Activated naive CD4-positive, alpha-beta T cell treated with anti-CD3 and anti-CD28 coated beads, Interleukin-2, amount 50 U/mL, for 72 hours (primary cell): ENCODE measurements around the gene ANGPTL4. TPM values are rescaled to one million over a fixed set of nuclear protein-coding genes. Genes with fewer than 3 reads are reported as not detected.
"Not testable (repeated sequence)": the region's sequence is repeated elsewhere in the genome, so short reads cannot be mapped to it uniquely, and the experiment has no call there.

Experiments
- ATAC-seq, 2 donors: fragments of 150-1000 bp; cut with Tn5 transposase; 2 replicates each; pipeline ENCODE4 v1.10.0; 2021; ENCODE audit warnings: mild to moderate bottlenecking in 2 of 2, moderate library complexity in 2 of 2
- DNase-seq, 2 donors: peaks; one replicate each; pipeline ENCODE4 v3.0.0; 2021 to 2022; ENCODE audit warnings: low spot score in 2 of 2
- H3K27ac Mint-ChIP-seq, 2 donors: one replicate each; pipeline ENCODE4 v1.8.0; 2022; ENCODE audit warnings: mild to moderate bottlenecking in 2 of 2, mixed read lengths in 2 of 2
- H3K36me3 Mint-ChIP-seq, 2 donors: one replicate each; pipeline ENCODE4 v1.8.0; 2022; ENCODE audit warnings: mixed read lengths in 2 of 2
- H3K9me3 Mint-ChIP-seq, 2 donors: one replicate each; pipeline ENCODE4 v1.8.0; 2022; ENCODE audit warnings: mixed read lengths in 2 of 2
- total RNA-seq, 2 donors: library from RNA; stranded (reverse); gene quantifications; one replicate each; pipeline ENCODE4 v1.2.3, GENCODE V29; 2022

The ANGPTL4 gene
- total RNA-seq, 2 donors from 2014 or later = 9.5 TPM; not detected in 1

DNA sequence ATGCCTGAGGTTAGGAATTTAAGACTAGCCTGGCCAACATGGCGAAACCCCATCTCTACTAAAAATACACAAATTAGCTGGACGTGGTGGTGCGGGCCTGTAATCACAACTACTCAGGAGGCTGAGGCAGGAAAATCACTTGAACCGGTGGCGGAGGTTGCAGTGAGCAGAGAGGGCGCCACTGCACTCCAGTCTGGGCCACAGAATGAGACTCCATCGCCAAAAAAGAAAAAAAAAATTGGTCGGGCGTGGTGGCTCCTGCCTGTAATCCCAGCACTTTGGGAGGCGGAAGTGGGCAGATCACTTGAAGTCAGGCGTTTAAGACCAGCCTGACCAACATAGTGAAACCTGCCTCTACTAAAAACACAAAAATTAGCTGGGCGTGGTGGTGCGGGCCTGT lies 46.8 kb downstream of the ANGPTL4 start:
- not testable (repeated sequence) for H3K9me3 Mint-ChIP-seq, H3K36me3 Mint-ChIP-seq, ATAC-seq, DNase-seq, H3K27ac Mint-ChIP-seq

DNA sequence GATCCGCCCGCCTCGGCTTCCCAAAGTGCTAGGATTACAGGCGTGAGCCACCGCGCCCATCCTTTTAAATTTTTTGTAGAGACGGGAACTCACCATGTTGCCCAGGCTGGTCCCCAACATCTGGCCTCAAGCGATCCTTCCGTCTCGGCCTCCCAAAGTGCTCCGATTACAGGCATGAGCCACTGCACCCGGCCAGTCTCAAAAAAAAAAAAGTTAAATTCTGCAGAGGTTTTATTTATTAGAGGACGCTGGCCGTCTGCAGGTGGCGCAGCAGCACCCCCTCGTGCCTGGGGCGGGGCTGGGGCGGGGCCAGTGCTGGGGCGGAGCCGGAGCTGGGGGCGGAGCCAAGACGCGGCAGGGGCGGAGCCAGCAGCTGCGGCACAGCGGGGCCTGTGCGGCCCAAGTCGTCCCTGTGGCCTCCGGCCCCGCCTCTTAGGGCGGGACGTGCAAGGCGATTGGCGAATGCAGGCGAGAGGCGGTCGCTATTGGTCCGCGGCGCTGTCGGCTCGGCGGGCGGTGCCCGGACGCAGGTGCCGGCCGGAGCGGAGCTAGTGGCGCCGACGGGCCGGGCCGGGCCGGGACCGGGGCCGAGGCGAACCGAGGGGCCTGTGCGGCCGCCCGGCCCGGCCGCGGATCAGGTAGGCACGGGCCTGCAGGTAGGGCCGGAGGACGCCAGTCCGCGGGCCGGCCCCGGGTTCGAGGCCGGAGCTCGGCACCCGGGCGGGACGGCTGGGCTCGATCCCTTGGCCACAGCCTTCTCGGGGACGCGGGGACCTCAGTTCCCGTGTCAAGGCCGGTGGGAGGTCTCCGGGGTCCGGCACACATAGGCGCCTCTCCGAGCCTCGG lies 49.1 kb downstream of the ANGPTL4 start, which contains the start of gene MARCHF2:
Gene MARCHF2, plus strand, starts transcription at position 523 of the 846 bp plus-strand sequence. CDS start 8,536 bp downstream, outside the sequence.
- no peak within 1 kb of the TSS for H3K27ac Mint-ChIP-seq
- DNase-seq (peak; percentile 96 to 98), ATAC-seq (peak; percentile 100)
- H3K9me3 Mint-ChIP-seq = no peaks in the 10 kb centered on the region
- H3K36me3 Mint-ChIP-seq = no peaks in the 10 kb centered on the region

DNA sequence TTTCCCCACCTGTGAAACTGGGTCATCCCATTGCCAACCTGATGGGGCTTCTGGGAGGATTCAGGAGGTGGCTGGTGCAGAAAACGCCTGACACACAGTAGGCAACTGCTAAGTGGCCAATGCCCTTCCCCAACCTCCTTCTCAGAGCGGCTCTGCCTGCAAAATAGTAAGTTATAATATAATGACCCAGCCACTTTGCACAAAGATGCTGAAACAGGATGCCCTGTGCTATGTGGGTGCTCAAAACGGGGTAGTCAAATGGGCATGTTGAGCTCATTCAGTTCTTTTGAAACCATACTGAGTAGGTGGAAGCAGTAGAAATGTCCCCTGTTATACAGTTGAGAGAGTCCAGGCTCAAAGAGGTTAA lies 49.7 kb downstream of the ANGPTL4 start:
- H3K9me3 Mint-ChIP-seq = no peaks in the 10 kb centered on the region
- ATAC-seq (no peak), DNase-seq (no peak)
- no peaks in the 10 kb centered on the region for H3K36me3 Mint-ChIP-seq
- H3K27ac Mint-ChIP-seq = no peak overlapping the region

DNA sequence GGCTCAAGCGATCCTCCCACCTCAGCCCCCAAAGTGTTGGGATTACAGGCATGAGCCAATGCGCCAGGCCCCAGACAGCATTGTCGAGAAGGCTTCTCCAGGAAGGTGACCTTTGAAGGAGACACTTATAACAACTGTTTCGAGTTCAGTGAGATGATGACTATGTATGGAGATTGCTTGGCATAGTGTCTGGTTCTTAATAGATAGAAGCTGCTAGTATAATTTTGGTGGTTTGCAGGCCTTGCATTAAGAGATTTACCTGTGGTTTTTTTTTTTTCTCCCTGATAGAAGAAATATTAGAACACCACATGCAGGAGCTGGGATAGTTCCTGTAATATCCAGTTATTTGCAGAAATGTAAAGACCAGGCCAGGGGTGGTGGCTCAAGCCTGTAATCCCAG lies 52.8 kb downstream of the ANGPTL4 start:
- Mint-ChIP-seq H3K36me3 (no peaks in the 10 kb centered on the region), H3K27ac (no peak overlapping the region), H3K9me3 (no peaks in the 10 kb centered on the region)
- ATAC-seq (no peak), DNase-seq (no peak)

DNA sequence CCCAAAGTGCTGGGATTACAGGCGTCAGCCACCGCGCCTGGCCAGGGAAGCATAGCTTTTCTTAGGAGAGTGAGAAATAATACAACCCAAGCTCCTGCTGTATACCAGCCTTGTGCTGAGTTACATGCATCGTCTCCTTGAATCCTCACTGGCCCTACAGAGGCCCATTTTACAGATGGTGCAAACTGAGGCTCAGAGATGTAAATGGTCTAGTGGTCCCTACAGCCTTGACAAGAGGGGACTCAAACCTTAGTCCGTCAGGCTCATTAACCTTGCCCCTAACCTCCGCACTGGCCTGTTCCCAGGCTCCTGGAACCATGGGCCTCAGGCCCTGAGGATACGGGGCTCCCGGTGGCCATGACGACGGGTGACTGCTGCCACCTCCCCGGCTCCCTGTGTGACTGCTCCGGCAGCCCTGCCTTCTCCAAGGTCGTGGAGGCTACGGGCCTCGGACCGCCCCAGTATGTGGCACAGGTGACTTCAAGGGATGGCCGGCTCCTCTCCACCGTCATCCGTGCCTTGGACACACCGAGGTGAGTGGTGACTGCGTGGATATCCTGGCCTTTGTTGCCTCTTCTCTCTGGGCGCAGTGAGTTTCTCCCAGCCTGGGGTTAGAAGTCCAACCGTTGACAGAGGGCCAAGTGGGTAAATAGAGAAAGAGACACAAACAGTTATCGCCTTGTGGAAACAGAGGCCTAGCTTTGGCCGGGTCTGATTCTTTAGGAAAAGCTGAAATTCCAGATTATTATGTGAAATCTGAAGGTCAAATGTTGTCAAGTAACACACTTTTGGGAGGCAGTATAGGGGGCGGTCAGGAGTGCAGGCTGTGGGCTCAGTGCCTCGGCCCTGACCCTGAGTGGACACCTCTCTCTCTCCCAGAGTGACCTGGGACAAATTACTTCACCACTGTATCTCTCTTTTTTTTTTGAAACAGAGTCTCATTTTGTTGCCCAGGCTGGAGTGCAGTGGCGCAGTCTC lies 57.8 kb downstream of the ANGPTL4 start:
- Mint-ChIP-seq H3K27ac (no peak overlapping the region), H3K9me3 (no peaks in the 10 kb centered on the region), H3K36me3 (no peaks in the 10 kb centered on the region)
- no peak for DNase-seq
- ATAC-seq = no peak

DNA sequence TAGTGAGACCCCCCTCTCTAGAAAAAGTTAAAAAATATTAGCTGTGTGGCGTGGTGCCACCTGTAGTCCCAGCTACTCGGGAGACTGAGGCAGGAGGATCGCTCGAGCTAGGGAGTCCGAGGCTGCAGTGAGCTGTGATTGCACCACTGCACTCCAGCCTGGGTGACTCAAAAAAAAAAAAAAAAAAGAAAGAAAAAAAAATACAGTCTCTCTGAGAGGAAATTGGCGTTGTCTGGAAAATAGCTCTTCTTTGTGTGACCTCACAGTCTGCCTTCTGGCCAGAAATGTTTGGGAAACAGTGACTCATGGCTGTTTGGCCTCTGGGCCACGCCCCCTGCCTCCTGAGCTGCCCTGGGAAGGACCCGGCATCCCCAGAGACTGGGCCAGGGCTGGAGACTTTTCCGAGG lies 59.9 kb downstream of the ANGPTL4 start:
- Mint-ChIP-seq H3K36me3 (no peaks in the 10 kb centered on the region), H3K9me3 (no peaks in the 10 kb centered on the region), H3K27ac (no peak overlapping the region)
- DNase-seq = no peak
- no peak for ATAC-seq

Other genes with a start within 250 kb of the ANGPTL4 start
- gene FBN3, start 214.6 kb upstream of the ANGPTL4 start, total RNA-seq = under 1 TPM in 1 of 2 donors, not detected in 1; 0.02 TPM
- gene CERS4, start 154.8 kb upstream of the ANGPTL4 start, total RNA-seq = 10 to 100 TPM; 18.4 to 22.4 TPM
- gene CD320, start 55.8 kb upstream of the ANGPTL4 start, total RNA-seq = 10 to 100 TPM; 46.1 to 49.7 TPM
- 10 to 100 TPM; 54.5 to 73.1 TPM for gene NDUFA7, start 42.8 kb upstream of the ANGPTL4 start, total RNA-seq
- gene RPS28, start 42.7 kb upstream of the ANGPTL4 start, total RNA-seq = 1,000 to 10,000 TPM; 2,643 to 2,829 TPM
- gene KANK3, start 20.9 kb upstream of the ANGPTL4 start, total RNA-seq = 1 to 10 TPM; 1.5 to 1.7 TPM
- 10 to 100 TPM; 76.6 to 81.5 TPM for gene RAB11B, start 26.2 kb downstream of the ANGPTL4 start, total RNA-seq
- 10 to 100 TPM in 1 of 2 donors, 1 to 10 TPM in 1; 7.3 to 14.9 TPM for gene MARCHF2, start 49.1 kb downstream of the ANGPTL4 start, total RNA-seq
- 100 to 1,000 TPM; 105 to 243 TPM for gene HNRNPM, start 80.8 kb downstream of the ANGPTL4 start, total RNA-seq
- gene PRAM1, start 138.5 kb downstream of the ANGPTL4 start, total RNA-seq = 1 to 10 TPM; 1.4 to 2.9 TPM
- gene ZNF414, start 150.0 kb downstream of the ANGPTL4 start, total RNA-seq = 10 to 100 TPM; 24.6 to 28.0 TPM
- gene MYO1F, start 213.3 kb downstream of the ANGPTL4 start, total RNA-seq = 10 to 100 TPM; 12.4 to 16.2 TPM
- 10 to 100 TPM in 1 of 2 donors, 1 to 10 TPM in 1; 5.1 to 11.3 TPM for gene ADAMTS10, start 246.6 kb downstream of the ANGPTL4 start, total RNA-seq